ENCODE measurements around the gene CASKIN1.

DNA sequence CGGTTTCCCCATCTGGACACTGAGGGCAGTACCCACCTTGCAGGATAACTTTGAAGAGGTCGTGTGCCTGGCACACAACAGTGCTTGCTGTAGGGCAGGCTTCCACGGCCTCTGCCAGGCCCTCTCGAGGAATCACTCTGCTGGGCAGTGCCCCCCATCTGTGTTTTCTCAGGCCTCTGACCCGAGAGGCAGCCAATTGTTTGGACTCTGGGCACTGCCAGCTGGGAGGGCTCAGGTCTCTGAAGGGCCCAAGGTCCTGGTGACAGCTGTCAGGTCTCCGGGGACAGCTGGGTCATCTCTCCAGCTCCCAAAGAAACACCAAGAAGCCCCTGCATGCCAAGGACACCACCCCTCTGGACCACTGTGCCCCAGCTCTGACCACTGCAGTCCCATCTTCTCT is 49.0 kb downstream of the CASKIN1 start:
- TF ChIP-seq, protein P1, sequence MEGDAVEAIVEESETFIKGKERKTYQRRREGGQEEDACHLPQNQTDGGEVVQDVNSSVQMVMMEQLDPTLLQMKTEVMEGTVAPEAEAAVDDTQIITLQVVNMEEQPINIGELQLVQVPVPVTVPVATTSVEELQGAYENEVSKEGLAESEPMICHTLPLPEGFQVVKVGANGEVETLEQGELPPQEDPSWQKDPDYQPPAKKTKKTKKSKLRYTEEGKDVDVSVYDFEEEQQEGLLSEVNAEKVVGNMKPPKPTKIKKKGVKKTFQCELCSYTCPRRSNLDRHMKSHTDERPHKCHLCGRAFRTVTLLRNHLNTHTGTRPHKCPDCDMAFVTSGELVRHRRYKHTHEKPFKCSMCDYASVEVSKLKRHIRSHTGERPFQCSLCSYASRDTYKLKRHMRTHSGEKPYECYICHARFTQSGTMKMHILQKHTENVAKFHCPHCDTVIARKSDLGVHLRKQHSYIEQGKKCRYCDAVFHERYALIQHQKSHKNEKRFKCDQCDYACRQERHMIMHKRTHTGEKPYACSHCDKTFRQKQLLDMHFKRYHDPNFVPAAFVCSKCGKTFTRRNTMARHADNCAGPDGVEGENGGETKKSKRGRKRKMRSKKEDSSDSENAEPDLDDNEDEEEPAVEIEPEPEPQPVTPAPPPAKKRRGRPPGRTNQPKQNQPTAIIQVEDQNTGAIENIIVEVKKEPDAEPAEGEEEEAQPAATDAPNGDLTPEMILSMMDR (IDR thresholded peaks at IDR 0.05) = no peak
- TF ChIP-seq POLR2A (IDR thresholded peaks at IDR 0.05) (no peak), POLR2AphosphoS5 (IDR thresholded peaks at IDR 0.05) (no peak), EP300 (IDR thresholded peaks at IDR 0.05) (no peak)
